Neural progenitor cell (in vitro differentiated cells): ENCODE results near the gene MYO16.

Experiments used
- EZH2 ChIP-seq: fragments of 200-600 bp; sonication (generic); IDR thresholded peaks from 2 replicates; pipeline ENCODE4 v1.6.1; 2017; ENCODE audit warnings: antibody characterized with exemption, mild to moderate bottlenecking, moderate library complexity
- EZH2phosphoT487 ChIP-seq: fragments of 200-600 bp; sonication (generic); IDR thresholded peaks from 2 replicates; pipeline ENCODE4 v1.6.1; 2017; ENCODE audit warnings: antibody characterized with exemption
- TF ChIP-seq, protein P1 (sequence below): fragments of 200-600 bp; sonication (generic); IDR thresholded peaks from 2 replicates; pipeline ENCODE4 v1.5.1; 2017; ENCODE audit warnings: antibody characterized with exemption, mild to moderate bottlenecking

- TF ChIP-seq EZH2phosphoT487 (no peak), EZH2 (no peak)
- TF ChIP-seq, protein P1, sequence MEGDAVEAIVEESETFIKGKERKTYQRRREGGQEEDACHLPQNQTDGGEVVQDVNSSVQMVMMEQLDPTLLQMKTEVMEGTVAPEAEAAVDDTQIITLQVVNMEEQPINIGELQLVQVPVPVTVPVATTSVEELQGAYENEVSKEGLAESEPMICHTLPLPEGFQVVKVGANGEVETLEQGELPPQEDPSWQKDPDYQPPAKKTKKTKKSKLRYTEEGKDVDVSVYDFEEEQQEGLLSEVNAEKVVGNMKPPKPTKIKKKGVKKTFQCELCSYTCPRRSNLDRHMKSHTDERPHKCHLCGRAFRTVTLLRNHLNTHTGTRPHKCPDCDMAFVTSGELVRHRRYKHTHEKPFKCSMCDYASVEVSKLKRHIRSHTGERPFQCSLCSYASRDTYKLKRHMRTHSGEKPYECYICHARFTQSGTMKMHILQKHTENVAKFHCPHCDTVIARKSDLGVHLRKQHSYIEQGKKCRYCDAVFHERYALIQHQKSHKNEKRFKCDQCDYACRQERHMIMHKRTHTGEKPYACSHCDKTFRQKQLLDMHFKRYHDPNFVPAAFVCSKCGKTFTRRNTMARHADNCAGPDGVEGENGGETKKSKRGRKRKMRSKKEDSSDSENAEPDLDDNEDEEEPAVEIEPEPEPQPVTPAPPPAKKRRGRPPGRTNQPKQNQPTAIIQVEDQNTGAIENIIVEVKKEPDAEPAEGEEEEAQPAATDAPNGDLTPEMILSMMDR: no peak
These were observed 569.9 kb downstream of the MYO16 start for GRCh38 chr13:109199280-109199679.
